GM18907 (cell line): ENCODE results near the gene IGSF3.

Source experiments
- ATAC-seq: cut with Tn5 transposase; IDR thresholded peaks from one replicate; pipeline ENCODE4 v1.9.1; 2021; ENCODE audit warnings: mild to moderate bottlenecking, moderate library complexity; ENCODE audit not compliant: unreplicated experiment

The IGSF3 gene

GRCh38 chr1:116667575-116668105, at the start of gene IGSF3:
Gene IGSF3 (minus strand): TSS chr1:116667733. CDS start chr1:116666326, 1,407 bp downstream.
- ATAC-seq = no peak

GRCh38 chr1:116717318-116717717, 49.8 kb upstream of the IGSF3 start:
- ATAC-seq = no peak

- no peak for ATAC-seq
Observed at GRCh38 chr1:116716391-116716790, 48.9 kb upstream of the IGSF3 start.

- no peak for ATAC-seq
Observed at GRCh38 chr1:116713474-116713873, 45.9 kb upstream of the IGSF3 start.

GRCh38 chr1:116712510-116712909, 45.0 kb upstream of the IGSF3 start:
- ATAC-seq = no peak

GRCh38 chr1:116711263-116711840, 43.8 kb upstream of the IGSF3 start:
- ATAC-seq = no peak

- ATAC-seq = no peak
Observed at GRCh38 chr1:116710420-116711262, 43.1 kb upstream of the IGSF3 start.

- ATAC-seq = no peak
Observed at GRCh38 chr1:116709666-116710167, 42.2 kb upstream of the IGSF3 start.

- ATAC-seq = no peak
Observed at GRCh38 chr1:116708255-116708900, 40.8 kb upstream of the IGSF3 start.

- ATAC-seq = no peak
Observed at GRCh38 chr1:116706841-116707240, 39.3 kb upstream of the IGSF3 start.

- ATAC-seq = no peak
Observed at GRCh38 chr1:116706123-116706522, 38.6 kb upstream of the IGSF3 start.

- ATAC-seq = no peak
Observed at GRCh38 chr1:116704278-116704677, 36.7 kb upstream of the IGSF3 start.

- ATAC-seq = no peak
Observed at GRCh38 chr1:116699605-116700004, 32.1 kb upstream of the IGSF3 start.

GRCh38 chr1:116698244-116698595, 30.7 kb upstream of the IGSF3 start:
- no peak for ATAC-seq

GRCh38 chr1:116697548-116698243, 30.2 kb upstream of the IGSF3 start:
- ATAC-seq = no peak

GRCh38 chr1:116694524-116694923, 27.0 kb upstream of the IGSF3 start:
- no peak for ATAC-seq

GRCh38 chr1:116693759-116694480, 26.4 kb upstream of the IGSF3 start:
- ATAC-seq = no peak

- no peak for ATAC-seq
Observed at GRCh38 chr1:116692879-116693278, 25.3 kb upstream of the IGSF3 start.

GRCh38 chr1:116690849-116691406, 23.4 kb upstream of the IGSF3 start:
- ATAC-seq = no peak

GRCh38 chr1:116690396-116690848, 22.9 kb upstream of the IGSF3 start:
- no peak for ATAC-seq
